ENCODE results near the gene WNT3.

The WNT3 gene

DNA sequence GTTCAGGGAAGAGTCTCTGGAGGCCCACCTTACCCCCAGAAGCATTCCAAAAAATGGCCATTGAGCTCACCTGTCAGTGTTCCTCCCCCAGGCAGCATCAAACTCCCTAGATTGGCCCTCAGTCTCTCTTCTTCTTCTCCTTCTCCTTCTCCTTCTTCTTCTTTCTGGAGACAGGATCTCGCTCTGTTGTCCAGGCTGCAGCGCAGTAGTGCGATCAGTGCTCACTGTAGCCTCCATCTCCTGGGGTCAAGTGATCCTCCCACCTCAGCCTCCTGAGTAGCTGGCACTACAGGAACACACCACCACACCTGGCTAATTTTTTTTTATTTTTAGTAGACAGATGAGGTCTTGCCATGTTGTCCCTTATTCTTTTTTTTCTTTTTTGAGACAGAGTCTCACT, 16.4 kb upstream of the WNT3 start:
- DNase-seq, result no peak

- DNase-seq, result no peak
Observed at GRCh38 chr17:46833840-46834208, 15.3 kb upstream of the WNT3 start.

- DNase-seq, result no peak
Observed at GRCh38 chr17:46832945-46833839, 14.7 kb upstream of the WNT3 start.

- DNase-seq, result no peak
Observed at GRCh38 chr17:46832331-46832821, 13.9 kb upstream of the WNT3 start.

GRCh38 chr17:46831573-46832330, 13.3 kb upstream of the WNT3 start:
- DNase-seq, result no peak

- no peak for DNase-seq
Observed at GRCh38 chr17:46827274-46827673, 8.8 kb upstream of the WNT3 start.

- no peak for DNase-seq
Observed at GRCh38 chr17:46826116-46826515, 7.6 kb upstream of the WNT3 start.

DNA sequence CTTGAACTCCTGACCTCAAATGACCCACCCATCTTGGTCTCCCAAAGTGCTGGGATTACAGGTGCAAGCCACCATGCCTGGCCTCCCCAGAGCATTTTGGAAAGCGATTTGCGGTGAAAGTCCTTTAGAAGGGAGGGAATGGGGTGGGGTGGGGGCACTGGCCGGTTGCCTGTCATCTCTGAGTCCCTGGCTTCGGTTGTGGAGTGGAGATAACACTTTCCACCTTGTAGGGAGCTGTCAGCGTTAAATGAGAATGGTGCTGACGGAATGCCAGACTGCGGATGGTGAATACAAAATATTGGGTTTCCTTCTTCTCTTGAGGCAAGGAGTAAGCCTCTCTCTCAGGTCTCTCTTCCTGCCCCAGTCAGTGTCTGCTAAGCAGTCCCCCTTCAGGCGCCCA, 5.2 kb upstream of the WNT3 start:
- no peak for DNase-seq

DNA sequence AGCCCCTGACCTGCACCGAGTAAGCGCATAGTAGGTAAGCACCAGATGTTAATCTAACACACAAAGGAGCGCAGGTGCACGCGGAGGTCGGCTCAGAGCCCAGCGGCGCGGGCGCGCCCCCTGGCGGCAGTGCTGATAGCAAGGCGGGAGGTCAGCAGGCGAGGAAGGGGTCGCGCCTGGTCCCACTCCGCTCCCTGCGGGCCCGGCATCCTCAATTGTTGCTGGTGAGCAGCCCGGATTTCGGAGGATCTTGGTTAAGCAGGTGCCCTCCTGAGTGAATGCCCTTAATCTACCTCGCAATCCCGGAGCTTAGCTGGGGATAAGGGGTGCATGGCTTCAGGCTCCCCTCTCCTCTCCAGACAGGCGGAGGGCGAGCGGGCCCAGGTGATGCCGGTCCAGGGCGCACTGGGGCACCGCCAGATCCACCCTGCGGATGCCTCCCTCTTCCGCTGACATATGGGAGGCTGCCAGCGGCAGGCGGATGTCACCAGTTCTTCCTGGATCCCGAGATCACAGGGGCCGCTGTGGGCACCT, 4.0 kb upstream of the WNT3 start:
- DNase-seq, result peak; percentile 18 to 23

GRCh38 chr17:46821482-46822387, 3.2 kb upstream of the WNT3 start:
- no peak for DNase-seq

DNA sequence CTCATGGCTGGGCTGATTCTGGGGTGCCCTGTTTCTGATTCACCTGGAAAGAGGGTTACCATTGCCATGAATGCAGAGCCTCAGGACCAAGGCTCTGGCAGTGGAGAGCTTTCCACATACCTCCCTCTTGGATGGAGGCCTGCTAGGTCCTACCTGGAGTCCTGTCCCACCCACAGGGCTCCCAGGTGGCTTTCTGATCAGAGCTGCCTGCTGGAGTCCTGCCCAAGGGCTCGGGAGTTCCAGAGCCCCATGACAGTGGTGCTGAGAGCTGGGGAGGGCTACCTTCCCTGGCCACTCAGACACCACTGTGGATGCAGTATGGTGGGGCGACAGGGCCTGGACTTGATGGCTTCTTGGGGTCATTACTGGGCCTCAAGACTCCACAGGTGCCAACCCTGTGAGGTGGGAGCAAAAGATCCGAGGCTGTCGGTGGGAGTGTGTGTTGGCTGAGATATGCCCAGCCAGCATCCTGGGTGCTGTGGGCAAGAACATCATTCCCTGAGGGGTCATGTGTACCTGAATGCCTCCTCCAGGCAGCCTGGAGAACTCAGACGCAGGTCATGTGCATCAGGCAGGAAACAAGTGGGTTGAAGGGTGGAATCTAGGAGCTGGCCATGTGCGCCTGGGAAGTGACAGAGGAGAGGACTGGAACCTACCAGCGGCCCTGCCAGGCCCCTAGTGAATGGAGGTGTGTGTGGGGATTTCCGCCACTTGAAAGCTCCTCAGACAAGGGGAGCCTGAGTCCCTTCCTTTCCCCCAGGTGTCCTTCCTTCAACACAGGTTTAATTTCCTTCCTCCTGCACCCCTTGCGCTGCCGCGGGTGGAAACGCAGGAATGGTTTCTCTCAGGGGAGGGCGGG, 2.3 kb upstream of the WNT3 start:
- DNase-seq, result no peak

DNA sequence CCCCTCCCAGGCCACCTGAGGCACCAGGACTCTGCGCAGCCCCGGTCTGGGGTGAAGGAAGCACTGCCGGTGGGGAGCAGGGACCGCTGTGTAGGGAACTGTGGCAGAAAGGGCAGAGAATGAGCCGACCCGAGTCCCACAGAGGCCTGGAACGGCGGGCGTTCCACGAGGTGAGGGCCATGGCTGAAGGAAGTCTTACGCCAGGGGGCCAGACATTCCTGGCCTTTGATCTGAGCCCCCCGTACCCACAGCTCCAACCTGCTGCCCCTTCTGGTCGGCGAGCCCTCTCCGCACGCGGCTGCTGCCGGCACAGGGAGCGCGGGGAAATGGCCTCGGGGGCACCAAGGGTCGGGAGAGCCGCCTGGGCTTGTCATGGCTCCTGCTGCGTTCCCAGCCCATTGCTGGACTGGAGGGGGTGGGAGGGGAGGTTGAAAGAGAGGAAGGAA, 1.4 kb upstream of the WNT3 start:
- no peak for DNase-seq

DNA sequence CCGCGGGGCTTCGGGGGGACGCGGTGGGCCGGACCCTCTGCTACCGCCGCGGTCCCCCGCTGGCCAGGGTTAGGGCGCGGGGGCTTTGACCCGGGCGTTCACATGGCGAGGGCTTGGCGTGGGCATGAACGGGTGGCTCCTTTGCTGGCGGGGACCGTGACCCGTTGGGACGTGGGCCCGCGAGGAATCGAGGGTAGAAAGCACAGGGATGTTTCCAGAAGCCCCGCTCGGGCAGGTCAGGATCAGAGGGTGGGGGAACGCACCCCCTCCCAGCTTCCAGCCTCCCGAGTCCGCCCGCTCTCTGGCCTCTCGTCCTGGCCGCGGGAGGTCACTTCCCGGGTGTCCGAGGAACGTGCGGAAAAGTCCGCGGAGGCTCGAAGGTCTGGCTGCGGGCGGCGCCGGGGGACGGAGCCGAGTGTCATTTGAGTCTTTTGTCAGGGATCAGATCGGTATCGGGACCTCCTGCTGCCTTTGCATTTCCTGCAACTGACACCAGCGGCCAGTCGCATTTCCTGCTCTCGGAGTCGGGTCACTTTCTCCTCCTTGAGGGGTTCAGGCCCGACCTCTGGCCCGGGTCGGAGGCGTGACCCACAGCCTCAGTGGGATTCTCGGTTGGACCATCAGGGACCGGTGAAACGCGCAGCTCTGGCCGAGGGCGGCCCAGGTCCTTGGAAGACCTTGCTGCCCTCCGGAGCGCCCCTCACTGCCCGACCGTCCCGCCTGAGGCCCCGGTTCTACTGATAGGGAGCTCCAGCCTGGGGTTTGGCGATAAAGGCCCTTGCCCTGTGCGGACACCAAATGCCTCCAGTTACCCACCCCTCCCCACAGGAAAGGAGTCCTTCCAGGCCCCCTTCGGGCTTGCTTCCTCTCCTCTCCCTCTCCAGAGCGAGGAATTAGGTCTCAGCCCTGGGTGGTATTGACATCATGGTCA, 702 bp upstream of the WNT3 start:
- no peak for DNase-seq

DNA sequence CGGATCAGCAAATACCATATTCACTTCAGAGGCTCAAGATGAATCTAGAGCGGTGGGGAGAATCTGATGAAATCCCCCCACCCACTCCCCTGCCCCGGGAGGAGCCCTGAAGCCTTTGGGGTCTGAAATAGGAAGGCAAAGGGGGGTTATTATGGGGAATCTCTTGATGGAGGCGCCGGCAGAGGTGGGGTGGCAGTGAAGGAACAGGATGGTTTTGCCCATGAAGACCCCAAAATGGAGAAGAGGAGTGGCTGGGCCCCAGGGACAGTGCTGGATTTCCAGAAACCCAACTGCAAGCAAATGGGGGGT, 637 bp downstream of the WNT3 start:
- DNase-seq, result no peak

DNA sequence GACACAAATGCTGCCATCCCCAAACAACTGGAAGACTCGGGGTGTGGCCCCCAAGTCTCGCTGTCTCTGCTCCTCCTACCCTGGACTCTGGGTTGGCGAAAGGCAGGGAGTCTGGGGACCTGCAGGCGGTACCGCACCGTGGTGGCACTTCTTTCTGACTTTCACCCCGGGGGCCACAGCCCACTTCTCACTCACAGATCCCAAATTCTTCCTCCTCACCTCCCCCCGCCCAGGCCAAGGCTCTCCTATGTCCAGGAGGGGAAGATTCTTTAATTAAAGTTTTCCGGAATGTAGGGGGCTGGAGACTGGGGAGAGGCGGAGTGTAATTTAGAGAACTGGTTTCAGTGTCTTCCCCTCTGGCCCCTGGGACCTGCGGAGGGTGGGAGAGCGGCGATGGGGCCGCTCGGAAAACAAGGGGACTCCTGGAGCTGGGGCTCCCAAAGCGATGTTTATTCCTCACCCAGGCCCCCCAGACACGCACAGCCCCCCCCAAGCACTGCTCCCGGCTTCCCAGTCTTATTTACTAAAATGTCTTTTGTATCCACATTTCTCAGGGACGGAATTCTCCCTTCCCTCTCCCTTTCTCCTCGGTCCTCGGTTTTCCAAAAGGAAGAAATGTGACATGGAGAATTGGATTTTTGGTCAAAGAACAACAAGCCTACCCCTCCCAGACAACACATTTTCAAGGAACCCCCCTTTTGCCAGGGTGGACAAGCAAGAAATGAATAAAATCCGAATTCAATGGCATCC, 1.2 kb downstream of the WNT3 start:
- no peak for DNase-seq

DNA sequence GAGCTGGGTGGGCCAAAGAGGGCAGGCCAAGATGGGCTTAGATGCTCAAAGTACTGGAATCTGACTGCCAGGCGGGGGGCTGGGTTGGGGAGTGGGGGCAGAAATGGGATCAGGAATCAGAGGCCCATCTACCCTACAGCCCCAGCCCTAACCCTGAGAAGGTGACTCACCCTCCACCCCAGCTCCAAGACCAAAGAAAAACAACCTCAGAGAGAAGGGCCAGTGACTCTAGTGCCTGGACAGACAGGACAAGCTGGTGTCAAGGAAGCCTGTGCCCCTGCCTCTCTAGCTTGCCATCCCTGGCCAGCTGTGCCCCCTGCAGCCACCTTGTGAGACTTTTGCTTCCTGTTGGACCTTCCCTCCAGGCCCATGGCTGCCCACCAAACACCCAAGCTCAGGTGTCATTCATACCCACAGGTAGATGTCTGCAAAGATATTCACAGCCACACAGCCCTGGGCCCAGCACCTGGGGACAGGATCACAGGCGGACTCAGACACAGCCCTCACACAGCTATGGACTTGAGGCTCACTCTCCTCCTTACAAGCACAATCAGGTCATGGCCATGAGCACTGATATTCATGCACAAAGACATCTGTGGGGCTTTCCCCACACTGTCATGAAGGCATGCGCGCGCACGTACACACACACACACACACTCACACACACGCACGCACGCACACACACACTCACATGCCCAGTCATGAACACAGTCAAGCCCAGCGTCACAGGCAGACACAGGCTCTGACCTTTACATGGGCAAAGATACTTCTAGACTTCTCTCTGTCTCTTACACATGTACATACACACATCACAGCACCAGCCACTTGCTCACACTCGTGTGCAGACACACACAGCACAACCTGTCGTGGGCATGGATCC, 2.8 kb downstream of the WNT3 start:
- no peak for DNase-seq

- DNase-seq, result no peak
Observed at GRCh38 chr17:46814446-46814845, 4.0 kb downstream of the WNT3 start.

- no peak for DNase-seq
Observed at GRCh38 chr17:46813920-46814319, 4.6 kb downstream of the WNT3 start.
